ENCODE data around the gene ESRRA.

The ESRRA gene

DNA sequence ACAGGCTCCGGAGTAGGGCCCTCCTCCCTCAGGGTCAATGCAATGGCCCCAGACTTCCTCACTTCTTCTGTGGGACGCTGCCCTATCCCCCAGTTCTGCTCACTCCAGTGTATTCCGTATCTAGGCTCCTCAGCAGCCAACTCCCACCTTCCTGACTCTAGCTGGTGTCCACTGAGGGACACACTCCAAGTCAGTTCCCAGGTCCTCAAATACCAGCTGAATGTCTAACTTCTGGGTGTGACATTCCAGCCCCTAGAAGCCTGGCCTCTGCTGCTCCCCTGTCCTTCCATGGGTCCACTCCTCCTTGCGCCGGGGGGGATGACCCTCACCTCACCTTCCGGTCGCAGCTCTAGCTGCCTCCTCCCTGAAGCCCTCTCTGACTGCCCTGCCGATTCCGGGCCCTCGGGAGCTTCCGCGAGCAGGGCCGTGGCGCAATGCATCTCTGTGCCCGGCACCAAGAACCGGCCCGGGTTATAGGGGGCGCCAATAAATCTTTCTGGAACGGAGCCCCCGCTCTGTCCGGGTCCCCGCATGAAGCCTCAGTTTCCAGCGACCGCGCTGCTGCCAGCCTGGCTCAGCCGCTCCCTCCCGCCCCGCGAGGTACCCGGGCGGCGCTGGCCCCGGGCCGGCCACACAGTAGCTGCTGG, 36.3 kb upstream of the ESRRA start:
- no peak for DNase-seq (ENCODE audit: insufficient read length, low spot score)
- TF ChIP-seq POLR2AphosphoS5 (IDR thresholded peaks at IDR 0.05; ENCODE audit: low read depth, low read length) (no peak), TAF1 (IDR thresholded peaks at IDR 0.05; ENCODE audit: low read depth, low read length) (0 out of 2 replicates have a peak, but pooled peaks have one; percentile 20), PAX5 (IDR thresholded peaks at IDR 0.05; ENCODE audit: insufficient read depth, low read length, severe bottlenecking) (no peak), POLR2A (IDR thresholded peaks at IDR 0.05; ENCODE audit: low read depth, low read length) (no peak), SPI1 (IDR thresholded peaks at IDR 0.05; ENCODE audit: low read depth, low read length) (no peak), POU2F2 (IDR thresholded peaks at IDR 0.05; ENCODE audit: low read depth, low read length) (no peak)
- no peak for FAIRE-seq

DNA sequence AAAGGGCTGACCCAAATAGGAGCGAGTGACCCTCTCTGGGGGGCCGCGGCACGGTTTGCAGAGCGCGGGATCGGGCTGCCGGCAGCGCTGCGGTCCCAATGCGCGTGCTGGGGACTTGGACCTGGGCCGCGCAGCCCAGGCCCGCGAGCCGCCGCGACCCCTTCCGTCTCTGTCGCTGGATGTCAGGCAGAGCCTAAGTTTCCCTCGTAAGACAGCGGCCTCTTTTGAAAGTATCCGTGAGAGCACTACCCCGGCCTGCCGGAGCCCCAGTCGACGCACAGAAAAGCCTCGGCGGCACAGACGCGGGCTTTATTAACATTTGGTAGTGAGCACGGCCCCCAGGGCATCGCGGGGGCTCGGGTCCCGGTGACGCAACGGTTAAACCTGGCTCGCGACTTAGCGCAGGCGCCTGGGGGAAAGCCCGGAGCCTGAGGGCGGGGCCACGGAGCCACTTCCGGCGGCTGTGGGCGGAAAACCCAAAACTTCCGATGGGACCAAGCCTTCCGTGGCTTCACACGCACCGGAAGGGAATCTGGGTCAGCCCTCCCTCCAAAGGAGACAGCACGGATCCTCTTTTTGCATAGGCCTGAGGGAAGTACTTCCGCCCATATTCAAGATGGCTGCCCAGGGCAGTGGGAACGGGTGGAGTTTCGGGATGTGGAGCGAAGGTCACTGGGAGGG, 35.6 kb upstream of the ESRRA start:
- DNase-seq (ENCODE audit: insufficient read length, low spot score) (peak; percentile 84), FAIRE-seq (peak; percentile 93)
- no peak for TF ChIP-seq PAX5 (IDR thresholded peaks at IDR 0.05; ENCODE audit: insufficient read depth, low read length, severe bottlenecking)
- TF ChIP-seq TAF1 (IDR thresholded peaks at IDR 0.05; ENCODE audit: low read depth, low read length) = peak; percentile 62; the same call in 1 of the 2 replicates
- peak; percentile 67 for TF ChIP-seq SPI1 (IDR thresholded peaks at IDR 0.05; ENCODE audit: low read depth, low read length)
- peak; percentile 91 for TF ChIP-seq POU2F2 (IDR thresholded peaks at IDR 0.05; ENCODE audit: low read depth, low read length)
- TF ChIP-seq POLR2A (IDR thresholded peaks at IDR 0.05; ENCODE audit: low read depth, low read length) = peak; percentile 67
- TF ChIP-seq POLR2AphosphoS5 (IDR thresholded peaks at IDR 0.05; ENCODE audit: low read depth, low read length) = peak; percentile 75

DNA sequence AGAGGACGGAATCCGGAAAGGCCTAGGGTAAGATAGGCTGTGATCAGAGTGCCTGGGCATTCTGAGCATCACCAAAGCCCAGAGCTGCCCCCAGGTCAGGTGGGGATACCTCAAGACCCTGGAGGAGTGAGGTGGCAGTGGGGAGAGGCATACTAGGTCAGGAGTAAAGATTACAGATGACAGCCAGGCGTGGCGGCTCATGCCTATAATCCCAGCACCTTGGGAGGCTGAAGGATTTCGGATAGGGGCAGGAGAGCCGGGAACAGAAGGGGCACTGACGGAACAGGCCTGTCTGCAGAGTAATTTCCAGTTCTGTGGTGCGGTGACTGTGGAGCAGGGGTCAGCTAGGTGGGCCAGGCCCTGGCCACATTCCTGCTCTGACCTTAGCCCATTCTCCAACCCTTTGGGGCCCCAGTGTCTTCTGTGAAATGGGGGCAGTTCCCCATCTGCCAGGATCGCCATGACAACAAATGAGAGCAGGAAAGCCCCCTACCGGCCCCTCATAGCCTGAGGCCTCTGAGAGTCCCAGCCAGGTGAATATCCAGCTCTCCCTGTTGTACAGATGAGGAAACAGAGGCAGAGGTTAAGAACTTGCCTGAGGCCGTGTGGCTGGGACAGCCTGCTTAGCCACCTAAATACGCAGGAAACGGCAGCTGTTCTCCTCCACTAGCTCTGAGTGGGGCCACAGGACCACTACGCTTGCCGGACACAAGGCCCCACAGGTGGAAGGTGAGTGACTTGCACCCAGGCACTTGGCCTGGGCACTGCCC, 30.1 kb upstream of the ESRRA start:
- DNase-seq (ENCODE audit: insufficient read length, low spot score) (no peak), FAIRE-seq (no peak)
- TF ChIP-seq SPI1 (IDR thresholded peaks at IDR 0.05; ENCODE audit: low read depth, low read length) (no peak), POLR2A (IDR thresholded peaks at IDR 0.05; ENCODE audit: low read depth, low read length) (no peak), PAX5 (IDR thresholded peaks at IDR 0.05; ENCODE audit: insufficient read depth, low read length, severe bottlenecking) (no peak)

DNA sequence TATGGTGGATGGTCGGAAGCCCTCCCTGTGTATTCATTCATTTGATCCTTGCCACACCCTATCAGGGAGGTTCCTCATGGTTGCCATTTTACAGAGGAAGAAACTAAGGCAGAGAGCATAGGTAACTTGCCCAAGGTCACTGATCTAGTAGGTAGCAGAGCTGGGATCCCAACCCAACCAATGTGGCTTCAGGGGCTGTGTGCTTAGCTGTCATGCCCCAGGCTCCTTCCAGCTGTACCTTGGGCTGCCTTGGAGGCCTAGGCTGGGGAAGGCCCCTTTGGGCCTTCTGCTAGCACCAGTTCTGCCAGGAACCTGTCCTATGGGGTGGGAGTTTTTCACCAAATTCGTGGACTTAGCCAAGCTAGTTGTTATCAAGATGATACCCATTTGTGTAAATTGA, 29.5 kb upstream of the ESRRA start:
- no peak for DNase-seq (ENCODE audit: insufficient read length, low spot score)
- no peak for FAIRE-seq
- TF ChIP-seq TAF1 (IDR thresholded peaks at IDR 0.05; ENCODE audit: low read depth, low read length) = no peak
- TF ChIP-seq POLR2A (IDR thresholded peaks at IDR 0.05; ENCODE audit: low read depth, low read length) = no peak
- no peak for TF ChIP-seq POLR2AphosphoS5 (IDR thresholded peaks at IDR 0.05; ENCODE audit: low read depth, low read length)
- TF ChIP-seq SPI1 (IDR thresholded peaks at IDR 0.05; ENCODE audit: low read depth, low read length) = no peak
- no peak for TF ChIP-seq PAX5 (IDR thresholded peaks at IDR 0.05; ENCODE audit: insufficient read depth, low read length, severe bottlenecking)
- TF ChIP-seq POU2F2 (IDR thresholded peaks at IDR 0.05; ENCODE audit: low read depth, low read length) = no peak

DNA sequence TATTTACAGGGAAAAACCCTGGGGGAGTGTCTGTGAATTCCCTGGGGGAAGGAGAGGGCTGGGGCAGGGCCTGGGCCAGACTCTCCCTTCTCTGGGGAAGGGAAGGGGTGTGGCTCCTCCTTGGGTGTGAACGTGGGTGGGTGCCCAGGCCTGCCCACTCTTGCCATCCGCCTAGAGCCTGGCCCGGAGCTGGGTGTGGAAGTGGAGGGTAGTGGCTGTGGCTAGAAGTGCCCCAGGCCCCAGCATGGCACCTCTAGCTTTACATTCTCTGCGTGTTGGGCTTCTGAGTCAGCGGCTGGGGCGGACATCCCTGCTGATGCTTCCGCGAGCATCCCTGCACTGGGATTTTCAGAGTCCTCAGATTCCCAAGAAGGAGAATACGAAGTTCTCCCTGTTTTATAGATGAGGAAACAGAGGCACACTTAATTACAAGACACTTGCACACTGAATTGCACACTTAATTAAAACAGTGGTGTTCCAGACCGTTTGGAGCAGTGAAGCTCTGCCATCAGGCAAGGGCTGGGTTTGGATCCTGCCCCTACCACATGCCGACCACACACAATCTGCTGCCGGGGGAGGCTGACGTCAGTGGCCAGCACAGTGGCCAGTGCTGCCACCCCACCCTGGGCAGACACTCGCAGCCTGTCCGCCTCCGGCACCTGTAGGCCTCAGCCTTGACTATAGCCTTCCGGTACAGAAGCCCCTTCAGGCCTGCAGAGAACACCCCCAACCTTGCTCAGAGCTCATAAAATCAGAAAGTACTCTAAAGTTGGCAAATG, 28.5 kb upstream of the ESRRA start:
- no peak for TF ChIP-seq TAF1 (IDR thresholded peaks at IDR 0.05; ENCODE audit: low read depth, low read length)
- no peak for TF ChIP-seq POLR2AphosphoS5 (IDR thresholded peaks at IDR 0.05; ENCODE audit: low read depth, low read length)
- TF ChIP-seq POLR2A (IDR thresholded peaks at IDR 0.05; ENCODE audit: low read depth, low read length) = no peak
- TF ChIP-seq PAX5 (IDR thresholded peaks at IDR 0.05; ENCODE audit: insufficient read depth, low read length, severe bottlenecking) = no peak
- no peak for TF ChIP-seq SPI1 (IDR thresholded peaks at IDR 0.05; ENCODE audit: low read depth, low read length)
- no peak for DNase-seq (ENCODE audit: insufficient read length, low spot score)
- no peak for FAIRE-seq

DNA sequence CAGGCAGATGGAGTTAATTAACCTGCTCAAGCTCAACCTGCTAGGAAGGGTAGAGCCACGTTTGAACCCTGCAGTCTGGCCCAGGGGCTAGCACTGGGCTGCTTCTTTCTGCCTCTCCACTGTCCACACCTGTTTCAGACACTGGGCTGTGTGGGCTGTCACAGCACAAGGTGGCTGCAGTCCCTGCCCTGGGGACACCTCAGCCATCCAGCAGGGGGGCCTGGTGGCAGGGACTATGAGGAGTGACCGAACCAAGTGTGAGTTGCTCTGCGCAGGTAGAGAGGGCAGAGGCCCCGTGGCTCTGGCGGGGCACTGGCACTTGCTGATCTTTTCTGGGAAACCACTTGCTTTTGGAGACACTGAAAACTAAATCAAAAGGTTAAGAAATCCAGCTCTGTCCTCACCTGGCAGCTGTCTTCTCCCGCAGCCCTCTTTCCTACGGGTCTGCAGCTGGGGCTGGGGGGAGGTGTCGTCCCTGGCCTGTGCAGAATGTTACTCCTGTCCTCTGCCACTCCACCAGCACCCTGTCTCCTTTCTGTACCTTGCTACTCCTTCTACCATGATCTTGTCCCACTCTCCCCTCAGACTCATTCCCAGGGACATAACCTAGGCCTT, 26.6 kb upstream of the ESRRA start:
- no peak for DNase-seq (ENCODE audit: insufficient read length, low spot score)
- FAIRE-seq = no peak
- no peak for TF ChIP-seq POU2F2 (IDR thresholded peaks at IDR 0.05; ENCODE audit: low read depth, low read length)
- TF ChIP-seq POLR2AphosphoS5 (IDR thresholded peaks at IDR 0.05; ENCODE audit: low read depth, low read length) = no peak
- TF ChIP-seq TAF1 (IDR thresholded peaks at IDR 0.05; ENCODE audit: low read depth, low read length) = no peak
- no peak for TF ChIP-seq SPI1 (IDR thresholded peaks at IDR 0.05; ENCODE audit: low read depth, low read length)
- TF ChIP-seq PAX5 (IDR thresholded peaks at IDR 0.05; ENCODE audit: insufficient read depth, low read length, severe bottlenecking) = no peak
- TF ChIP-seq POLR2A (IDR thresholded peaks at IDR 0.05; ENCODE audit: low read depth, low read length) = no peak

DNA sequence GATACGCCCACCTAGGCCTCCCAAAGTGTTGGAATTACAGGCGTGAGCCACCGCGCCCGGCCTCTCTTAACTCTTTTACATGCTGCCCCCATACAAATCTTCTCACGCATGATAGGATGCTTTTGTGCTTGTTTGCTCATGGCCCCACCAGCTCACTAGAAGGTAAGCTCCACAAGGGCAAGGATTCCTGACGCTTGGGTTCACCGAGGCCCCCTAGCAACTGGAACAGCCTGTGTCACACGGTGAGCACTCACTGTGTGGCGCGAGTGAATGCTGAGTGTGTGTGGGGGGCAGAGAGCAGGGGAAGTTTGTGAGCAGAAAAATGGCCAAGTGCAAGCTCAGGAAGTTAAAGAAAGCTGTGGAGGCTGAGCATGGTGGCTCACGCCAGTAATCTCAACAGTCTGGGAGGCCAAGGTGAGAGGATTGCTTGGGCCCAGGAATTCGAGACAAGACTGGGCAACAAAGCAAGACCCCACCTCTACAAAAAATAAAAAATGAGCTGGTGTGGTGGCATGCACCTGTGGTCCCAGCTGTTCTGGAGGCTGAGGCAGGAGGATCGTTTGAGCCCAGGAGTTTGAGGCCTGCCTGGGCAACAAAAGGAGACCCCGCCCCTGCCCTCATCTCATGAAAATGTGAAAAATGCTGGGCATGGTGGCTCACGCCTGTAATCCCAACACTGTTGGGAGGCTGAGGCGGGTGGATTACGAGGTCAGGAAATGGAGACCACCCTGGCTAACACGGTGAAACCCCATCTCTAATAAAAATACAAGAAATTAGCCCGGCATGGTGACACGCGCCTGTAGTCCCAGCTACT, 23.2 kb upstream of the ESRRA start:
- no peak for FAIRE-seq
- DNase-seq (ENCODE audit: insufficient read length, low spot score) = no peak

DNA sequence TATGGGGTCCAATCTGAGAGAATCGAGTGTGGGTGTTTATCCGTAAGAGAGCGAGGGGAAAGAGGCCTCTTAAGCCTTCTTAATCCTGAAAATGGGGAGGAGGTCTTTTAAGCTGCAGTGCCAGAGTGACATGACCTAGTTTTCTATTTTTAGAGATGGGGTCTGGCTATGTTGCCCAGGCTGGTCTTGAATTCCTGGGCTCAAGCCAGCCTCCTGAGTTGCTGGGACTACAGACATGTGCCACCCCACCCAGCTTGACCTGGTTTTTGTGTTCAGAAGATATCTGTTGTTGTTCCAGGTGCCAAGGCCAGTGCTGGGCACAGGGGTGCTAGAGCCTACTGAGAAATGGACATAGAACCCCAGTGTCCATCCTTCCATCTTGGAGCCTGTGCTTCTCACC, 22.2 kb upstream of the ESRRA start:
- no peak for DNase-seq (ENCODE audit: insufficient read length, low spot score)
- no peak for FAIRE-seq

More for the DNA sequence above, 23.2 kb upstream of the ESRRA start:
- no peak for TF ChIP-seq POLR2A (IDR thresholded peaks at IDR 0.05; ENCODE audit: low read depth, low read length)
- no peak for TF ChIP-seq TAF1 (IDR thresholded peaks at IDR 0.05; ENCODE audit: low read depth, low read length)
- no peak for TF ChIP-seq POLR2AphosphoS5 (IDR thresholded peaks at IDR 0.05; ENCODE audit: low read depth, low read length)
- TF ChIP-seq PAX5 (IDR thresholded peaks at IDR 0.05; ENCODE audit: insufficient read depth, low read length, severe bottlenecking) = no peak
- TF ChIP-seq SPI1 (IDR thresholded peaks at IDR 0.05; ENCODE audit: low read depth, low read length) = no peak

More for the DNA sequence above, 22.2 kb upstream of the ESRRA start:
- TF ChIP-seq SPI1 (IDR thresholded peaks at IDR 0.05; ENCODE audit: low read depth, low read length) (no peak), POLR2A (IDR thresholded peaks at IDR 0.05; ENCODE audit: low read depth, low read length) (no peak), TAF1 (IDR thresholded peaks at IDR 0.05; ENCODE audit: low read depth, low read length) (no peak), POU2F2 (IDR thresholded peaks at IDR 0.05; ENCODE audit: low read depth, low read length) (no peak), POLR2AphosphoS5 (IDR thresholded peaks at IDR 0.05; ENCODE audit: low read depth, low read length) (no peak), PAX5 (IDR thresholded peaks at IDR 0.05; ENCODE audit: insufficient read depth, low read length, severe bottlenecking) (no peak)
